ENCODE data around the gene MAPK1.
"Not testable (repeated sequence)": the region's sequence is repeated elsewhere in the genome, so short reads cannot be mapped to it uniquely, and the experiment has no call there.

The MAPK1 gene

GRCh38 chr22:21753374-21754111 is 113.9 kb downstream of the MAPK1 start:
- no peak for DNase-seq

GRCh38 chr22:21752276-21752675 is 115.2 kb downstream of the MAPK1 start:
- DNase-seq: no peak

- DNase-seq: no peak
Measured at GRCh38 chr22:21745948-21746347, 121.5 kb downstream of the MAPK1 start.

- not testable (repeated sequence) for DNase-seq
Measured at GRCh38 chr22:21744917-21745316, 122.5 kb downstream of the MAPK1 start.

- no peak for DNase-seq
Measured at GRCh38 chr22:21741790-21742189, 125.7 kb downstream of the MAPK1 start.

- no peak for DNase-seq
Measured at GRCh38 chr22:21741059-21741458, 126.4 kb downstream of the MAPK1 start.

- no peak for DNase-seq
Measured at GRCh38 chr22:21739828-21740377, 127.5 kb downstream of the MAPK1 start.

GRCh38 chr22:21738966-21739365 is 128.5 kb downstream of the MAPK1 start:
- DNase-seq: no peak

- DNase-seq: no peak
Measured at GRCh38 chr22:21738081-21738480, 129.4 kb downstream of the MAPK1 start.

GRCh38 chr22:21736948-21737347 is 130.5 kb downstream of the MAPK1 start:
- DNase-seq: no peak

GRCh38 chr22:21736084-21736642 is 131.3 kb downstream of the MAPK1 start:
- DNase-seq: no peak

GRCh38 chr22:21735200-21736083 is 132.0 kb downstream of the MAPK1 start, which contains the start of gene YPEL1:
TSS of gene YPEL1 (minus strand) at chr22:21735794. CDS start at chr22:21710744, 25,050 bp downstream.
- DNase-seq: peak; percentile 97

GRCh38 chr22:21734540-21735199 is 132.8 kb downstream of the MAPK1 start:
- peak; percentile 12 for DNase-seq

- no peak for DNase-seq
Measured at GRCh38 chr22:21731503-21731902, 135.9 kb downstream of the MAPK1 start.

GRCh38 chr22:21730535-21731308 is 136.7 kb downstream of the MAPK1 start:
- no peak for DNase-seq

GRCh38 chr22:21729184-21729583 is 138.3 kb downstream of the MAPK1 start:
- not testable (repeated sequence) for DNase-seq

- DNase-seq: no peak
Measured at GRCh38 chr22:21728270-21728669, 139.2 kb downstream of the MAPK1 start.

- no peak for DNase-seq
Measured at GRCh38 chr22:21727768-21728167, 139.7 kb downstream of the MAPK1 start.

GRCh38 chr22:21727159-21727558 is 140.3 kb downstream of the MAPK1 start:
- DNase-seq: no peak

- no peak for DNase-seq
Measured at GRCh38 chr22:21726650-21727049, 140.8 kb downstream of the MAPK1 start.

- DNase-seq: no peak
Measured at GRCh38 chr22:21725956-21726649, 141.3 kb downstream of the MAPK1 start.
